ENCODE measurements around the gene SERPINA5. TPM values are rescaled to one million over a fixed set of nuclear protein-coding genes. Genes with fewer than 3 reads are reported as not detected.

The SERPINA5 gene
- total and polyA plus RNA-seq, 2 donors: 0.63 to 5.1 TPM

DNA sequence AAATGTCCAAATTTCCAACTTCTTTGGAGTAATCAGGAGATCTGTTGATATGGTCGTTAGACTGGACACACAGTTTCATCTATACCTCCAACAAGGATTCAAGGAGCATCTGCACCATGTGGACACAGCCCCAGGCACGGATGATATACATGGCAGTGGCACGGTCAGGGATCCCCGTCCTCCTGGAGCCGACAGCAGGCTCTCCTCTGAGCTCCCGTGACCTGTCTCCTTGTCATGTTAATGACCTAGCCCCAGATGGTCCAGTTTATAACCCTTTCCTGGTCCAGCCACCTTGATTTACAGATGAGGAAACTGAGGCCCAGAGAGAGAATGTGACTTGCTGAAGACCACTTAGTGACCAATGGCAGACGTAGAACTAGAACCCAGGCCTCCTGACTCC is 36.5 kb upstream of the SERPINA5 start:
- H3K4me3 ChIP-seq (ENCODE audit: low read depth, low read length): no peak overlapping the region
- 47% methylated on average over 7 of the region's 7 CpGs for WGBS
- no peak for DNase-seq (ENCODE audit: extremely low spot score)

DNA sequence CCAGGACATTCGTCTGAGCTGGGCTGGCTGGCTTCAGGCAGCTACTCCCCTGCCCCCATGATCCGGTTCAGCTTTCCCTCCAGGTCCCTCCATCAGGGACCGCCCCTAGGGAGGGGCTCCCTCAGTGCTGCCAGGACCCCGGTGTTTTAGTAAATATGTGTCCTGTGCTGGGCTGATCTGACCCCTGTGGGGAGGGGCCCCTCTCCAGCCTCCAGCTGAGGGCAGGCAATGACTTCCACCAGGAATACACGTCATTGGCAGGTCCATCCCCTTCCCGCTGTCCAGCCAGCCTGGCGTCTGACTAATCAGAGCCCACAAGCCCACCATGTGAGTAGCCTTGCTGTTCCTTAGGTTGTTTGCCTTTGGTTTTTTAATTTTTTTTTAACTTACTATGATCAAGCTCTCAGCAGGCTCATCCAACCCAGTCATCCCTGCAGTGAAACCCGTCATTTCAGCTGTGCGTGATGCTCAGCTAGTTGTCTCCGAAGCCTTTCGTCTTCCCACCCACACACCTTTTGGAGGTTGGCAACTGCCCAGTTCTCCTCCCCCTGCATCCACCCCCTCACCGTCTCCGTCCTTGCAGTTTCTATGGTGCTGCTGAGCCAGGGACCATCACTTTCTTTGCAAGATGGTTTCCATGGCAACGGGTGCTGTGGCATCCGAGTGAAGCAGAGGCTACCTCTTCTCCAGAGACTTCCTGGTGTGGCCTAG is 35.9 kb upstream of the SERPINA5 start:
- no peak overlapping the region for H3K4me3 ChIP-seq (ENCODE audit: low read depth, low read length)
- DNase-seq (ENCODE audit: extremely low spot score): no peak
- no peaks in the 10 kb centered on the region for H3K36me3 ChIP-seq (ENCODE audit: insufficient read depth)
- H3K27ac ChIP-seq (ENCODE audit: low read depth): no peak overlapping the region
- H3K4me1 ChIP-seq (ENCODE audit: insufficient read depth): no peaks in the 10 kb centered on the region
- 60% methylated on average over 15 of the region's 15 CpGs for WGBS

More for the DNA sequence above, 36.5 kb upstream of the SERPINA5 start:
- no peak overlapping the region for H3K27ac ChIP-seq (ENCODE audit: low read depth)
- no peaks in the 10 kb centered on the region for H3K36me3 ChIP-seq (ENCODE audit: insufficient read depth)
- H3K4me1 ChIP-seq (ENCODE audit: insufficient read depth): no peaks in the 10 kb centered on the region

DNA sequence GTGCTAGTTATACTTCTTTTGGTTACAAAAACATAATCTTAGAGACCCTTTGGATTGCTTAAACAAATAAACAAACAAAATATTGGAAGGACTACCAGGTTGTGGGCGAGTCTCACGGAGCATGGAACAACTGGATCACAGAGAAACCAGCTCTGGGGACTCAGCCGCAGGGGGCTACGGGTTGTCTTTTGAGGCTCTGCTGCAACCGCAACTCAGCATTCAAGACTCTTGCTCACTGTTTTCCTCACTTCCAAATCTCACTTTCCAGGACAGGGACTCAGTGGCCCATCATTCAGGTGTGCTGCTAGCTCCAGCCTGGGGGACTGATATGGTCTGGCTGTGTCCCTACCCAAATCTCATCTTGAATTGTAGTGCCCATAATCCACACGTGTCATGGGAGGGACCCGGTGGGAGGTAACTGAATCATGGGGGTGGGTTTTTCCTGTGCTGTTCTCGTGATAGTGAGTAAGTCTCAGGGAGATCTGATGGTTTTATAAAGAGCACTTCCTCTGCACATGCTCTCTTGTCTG is 34.0 kb upstream of the SERPINA5 start:
- no peaks in the 10 kb centered on the region for H3K36me3 ChIP-seq (ENCODE audit: insufficient read depth)
- DNase-seq (ENCODE audit: extremely low spot score): no peak
- no peak overlapping the region for H3K27ac ChIP-seq (ENCODE audit: low read depth)
- 90% methylated on average over 8 of the region's 8 CpGs for WGBS
- H3K4me3 ChIP-seq (ENCODE audit: low read depth, low read length): no peak overlapping the region
- H3K4me1 ChIP-seq (ENCODE audit: insufficient read depth): no peaks in the 10 kb centered on the region

DNA sequence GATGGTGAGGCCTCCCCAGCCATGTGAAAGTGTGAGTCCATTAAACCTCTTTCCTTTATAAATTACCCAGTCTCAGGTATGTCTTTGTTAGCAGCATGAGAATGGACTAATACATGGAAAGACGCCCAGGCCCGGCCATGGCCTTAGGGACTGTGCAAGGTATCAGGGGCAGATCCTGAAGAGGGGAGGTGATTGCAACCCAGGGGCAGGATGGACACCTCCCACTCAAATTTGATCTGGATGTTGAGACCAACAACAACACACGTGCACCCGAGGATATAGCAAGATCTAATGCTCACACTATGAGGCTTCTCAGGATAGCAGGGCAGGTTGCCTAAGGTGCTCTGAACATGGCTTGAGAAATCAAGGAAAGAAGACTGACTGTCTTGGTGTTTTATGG is 33.5 kb upstream of the SERPINA5 start:
- no peak overlapping the region for H3K4me3 ChIP-seq (ENCODE audit: low read depth, low read length)
- no peak overlapping the region for H3K27ac ChIP-seq (ENCODE audit: low read depth)
- H3K36me3 ChIP-seq (ENCODE audit: insufficient read depth): no peaks in the 10 kb centered on the region
- 78% methylated on average over 4 of the region's 4 CpGs for WGBS
- no peak for DNase-seq (ENCODE audit: extremely low spot score)
- H3K4me1 ChIP-seq (ENCODE audit: insufficient read depth): no peaks in the 10 kb centered on the region

DNA sequence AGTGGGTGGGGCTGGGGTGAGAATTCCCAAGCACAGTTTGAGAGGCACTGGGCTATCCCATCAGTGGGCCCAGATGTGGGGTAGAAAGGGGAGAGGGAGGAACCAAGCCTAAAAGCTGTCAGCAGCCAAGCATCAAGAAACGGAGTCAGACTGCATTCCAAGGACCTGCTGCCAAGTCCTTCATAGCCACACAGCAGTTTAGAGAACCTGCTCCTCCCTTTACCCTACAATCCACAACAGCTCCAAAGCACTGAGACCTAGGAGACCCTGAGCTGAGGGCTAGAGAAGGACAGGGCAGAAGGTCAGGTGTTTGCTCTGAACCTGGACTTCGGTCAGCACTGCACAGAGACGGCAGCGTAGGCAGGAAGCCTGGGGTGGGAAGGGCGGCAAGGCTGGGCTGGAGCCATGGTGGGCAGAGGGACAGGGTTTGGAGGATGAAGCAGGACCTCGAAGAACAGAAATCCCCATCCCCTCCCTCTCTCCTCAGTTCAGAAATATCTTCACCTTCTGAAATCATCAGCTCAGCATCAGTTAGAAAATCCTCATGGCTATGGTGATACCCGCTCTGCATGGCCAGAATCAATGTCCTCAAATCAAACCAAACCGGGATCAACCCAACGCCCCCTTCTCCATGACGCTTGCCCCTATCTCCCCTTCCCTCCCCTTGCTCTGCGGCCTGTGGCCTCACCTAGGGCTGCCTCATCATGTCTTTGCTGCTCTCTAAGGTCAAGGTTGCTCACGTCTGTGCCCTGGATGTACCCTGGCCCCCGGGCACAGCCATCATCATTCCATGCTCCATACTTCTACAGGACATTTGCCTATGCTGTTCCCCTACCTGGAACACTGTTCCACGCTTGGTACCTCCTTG is 32.9 kb upstream of the SERPINA5 start:
- H3K4me1 ChIP-seq (ENCODE audit: insufficient read depth): no peaks in the 10 kb centered on the region
- no peak overlapping the region for H3K27ac ChIP-seq (ENCODE audit: low read depth)
- H3K4me3 ChIP-seq (ENCODE audit: low read depth, low read length): no peak overlapping the region
- 88% methylated on average over 14 of the region's 14 CpGs for WGBS
- no peaks in the 10 kb centered on the region for H3K36me3 ChIP-seq (ENCODE audit: insufficient read depth)
- DNase-seq (ENCODE audit: extremely low spot score): no peak

DNA sequence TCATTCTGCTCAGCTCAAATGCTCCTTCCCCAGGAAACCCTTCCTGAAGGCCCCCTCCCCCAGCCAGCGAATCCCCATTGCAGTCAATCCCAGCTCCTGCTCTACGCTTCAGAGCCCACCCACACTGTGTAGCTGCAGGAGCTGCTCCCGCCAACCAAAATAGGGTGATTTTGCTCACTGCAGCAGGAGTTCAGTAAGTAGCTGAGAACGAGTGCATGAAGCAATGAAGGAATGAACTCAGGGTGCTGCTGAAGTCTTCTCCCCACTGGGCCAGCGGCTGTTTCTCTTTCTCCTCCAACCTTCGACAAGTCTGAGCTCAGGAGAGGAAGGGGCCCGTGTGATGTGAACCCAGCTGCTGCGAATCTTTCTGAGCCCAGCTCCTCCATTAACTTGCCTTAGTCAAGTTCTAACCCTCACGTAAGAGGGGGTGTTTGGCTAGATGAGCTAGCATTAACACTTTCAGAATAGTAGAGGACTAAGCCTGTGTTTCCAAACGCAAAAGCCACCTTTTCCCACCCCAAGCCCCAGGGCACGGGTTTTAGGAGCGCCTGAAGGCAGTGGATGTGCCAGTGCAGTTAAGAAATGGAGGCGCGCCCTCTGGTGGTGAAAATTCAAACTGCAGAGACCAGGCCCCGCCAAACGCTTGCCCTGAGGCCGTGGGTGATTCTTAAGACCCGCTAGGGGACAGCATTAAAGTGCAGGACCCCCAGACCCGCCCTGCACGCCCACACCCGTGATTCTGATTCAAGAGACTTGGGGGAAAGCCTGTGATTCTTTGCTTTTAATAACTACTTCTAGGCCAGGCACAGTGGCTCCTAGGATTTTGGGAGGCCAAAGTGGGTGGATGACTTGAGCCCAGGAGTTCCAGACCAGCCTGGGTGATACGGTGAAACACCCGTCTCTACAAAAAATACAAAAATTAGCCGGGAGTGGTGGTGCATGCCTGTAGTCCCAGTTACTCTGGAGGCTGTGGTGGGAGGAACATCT is 31.9 kb upstream of the SERPINA5 start:
- Histone ChIP-seq H3K36me3 (ENCODE audit: insufficient read depth) (no peaks in the 10 kb centered on the region), H3K27ac (ENCODE audit: low read depth) (no peak overlapping the region), H3K4me3 (ENCODE audit: low read depth, low read length) (no peak overlapping the region), H3K4me1 (ENCODE audit: insufficient read depth) (no peaks in the 10 kb centered on the region)
- 26% methylated on average over 24 of the region's 24 CpGs for WGBS
- DNase-seq (ENCODE audit: extremely low spot score): no peak

DNA sequence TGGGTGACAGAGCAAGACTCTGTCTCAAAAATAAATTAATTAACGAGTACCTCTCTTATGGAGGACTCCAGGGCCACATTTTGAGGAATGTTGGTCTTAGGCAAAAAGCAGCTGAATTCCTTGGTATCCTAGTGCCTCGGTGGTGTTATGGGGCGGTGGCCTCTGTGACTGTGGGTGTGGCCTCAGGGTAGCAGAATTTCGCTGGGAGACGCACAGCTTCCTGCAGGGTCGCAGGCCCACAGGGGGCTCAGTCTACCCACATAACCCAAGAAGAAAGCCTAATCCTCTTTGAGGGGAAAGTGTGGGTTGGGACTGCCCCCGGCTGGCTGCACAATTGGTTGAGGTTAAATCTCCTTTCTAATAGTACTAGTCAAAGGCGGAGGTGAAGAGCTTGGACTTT is 31.2 kb upstream of the SERPINA5 start:
- WGBS: 72% methylated on average over 8 of the region's 8 CpGs
- no peaks in the 10 kb centered on the region for H3K4me1 ChIP-seq (ENCODE audit: insufficient read depth)
- H3K4me3 ChIP-seq (ENCODE audit: low read depth, low read length): no peak overlapping the region
- DNase-seq (ENCODE audit: extremely low spot score): no peak
- H3K27ac ChIP-seq (ENCODE audit: low read depth): no peak overlapping the region
- no peaks in the 10 kb centered on the region for H3K36me3 ChIP-seq (ENCODE audit: insufficient read depth)

DNA sequence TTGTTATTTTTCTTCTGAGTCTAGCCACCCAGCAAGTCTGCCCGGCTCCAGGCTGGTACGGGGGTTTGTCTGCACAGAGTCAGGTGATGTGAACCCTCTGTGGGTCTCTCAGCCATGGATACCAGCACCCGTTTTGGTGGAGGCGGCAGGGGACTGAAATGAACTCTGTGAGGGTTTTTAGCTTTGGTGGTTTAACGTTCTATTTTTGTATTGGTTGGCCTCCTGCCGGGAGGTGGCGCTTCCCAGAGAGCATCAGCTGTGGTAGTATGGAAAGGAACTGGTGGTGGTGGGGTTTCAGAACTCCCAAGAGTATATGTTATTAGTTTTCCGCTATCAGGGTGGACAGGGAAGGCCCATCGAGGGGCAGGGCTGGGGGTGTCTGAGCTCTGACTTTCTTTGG is 25.2 kb upstream of the SERPINA5 start:
- Histone ChIP-seq H3K36me3 (ENCODE audit: insufficient read depth) (no peaks in the 10 kb centered on the region), H3K4me3 (ENCODE audit: low read depth, low read length) (no peak overlapping the region), H3K4me1 (ENCODE audit: insufficient read depth) (no peaks in the 10 kb centered on the region), H3K27ac (ENCODE audit: low read depth) (no peak overlapping the region)
- DNase-seq (ENCODE audit: extremely low spot score): no peak
- 90% methylated on average over 9 of the region's 9 CpGs for WGBS

DNA sequence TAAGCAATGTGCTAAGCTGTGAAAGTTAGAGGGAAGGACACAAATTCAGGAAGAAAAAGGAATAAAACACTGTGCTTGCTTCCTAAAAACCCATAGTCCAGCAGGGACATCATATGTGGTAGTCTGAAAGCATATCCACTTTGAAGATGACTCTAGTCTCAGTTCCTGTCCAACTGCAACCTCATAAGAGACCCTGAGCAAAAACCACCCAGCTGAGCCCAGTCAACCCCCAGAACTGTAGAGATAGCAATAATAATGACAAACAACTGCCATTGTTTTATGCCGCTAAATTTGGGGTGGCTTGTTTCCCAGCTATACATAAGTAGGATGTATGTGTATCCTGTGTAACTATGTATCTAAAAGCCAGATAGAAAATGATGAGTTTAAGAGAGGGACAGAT is 23.9 kb upstream of the SERPINA5 start:
- no peaks in the 10 kb centered on the region for H3K36me3 ChIP-seq (ENCODE audit: insufficient read depth)
- H3K27ac ChIP-seq (ENCODE audit: low read depth): no peak overlapping the region
- WGBS: 97% methylated on average over 1 of the region's 1 CpG
- no peaks in the 10 kb centered on the region for H3K4me1 ChIP-seq (ENCODE audit: insufficient read depth)
- H3K4me3 ChIP-seq (ENCODE audit: low read depth, low read length): no peak overlapping the region
- no peak for DNase-seq (ENCODE audit: extremely low spot score)

DNA sequence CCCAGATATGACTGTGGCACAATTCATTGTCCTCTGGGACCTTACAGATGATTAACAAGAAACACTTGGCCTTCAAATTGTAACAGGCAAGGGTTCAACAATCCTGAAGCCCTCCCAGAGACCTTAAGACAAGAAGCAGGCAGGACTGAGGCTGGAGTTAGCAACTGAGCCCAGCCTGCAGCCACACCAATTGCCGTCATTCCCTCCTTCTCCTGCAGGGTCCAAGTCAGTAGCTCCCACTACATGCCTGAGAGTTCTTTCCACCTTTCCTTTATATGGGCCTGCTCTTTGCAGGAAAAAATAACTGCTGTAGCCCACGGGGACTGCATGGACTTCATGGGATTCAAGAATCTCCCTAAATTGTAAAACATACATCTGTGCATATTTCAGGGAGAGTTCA is 22.4 kb upstream of the SERPINA5 start:
- Histone ChIP-seq H3K4me1 (ENCODE audit: insufficient read depth) (no peaks in the 10 kb centered on the region), H3K36me3 (ENCODE audit: insufficient read depth) (no peaks in the 10 kb centered on the region), H3K27ac (ENCODE audit: low read depth) (no peak overlapping the region), H3K4me3 (ENCODE audit: low read depth, low read length) (no peak overlapping the region)
- WGBS: 74% methylated on average over 2 of the region's 2 CpGs
- DNase-seq (ENCODE audit: extremely low spot score): no peak

DNA sequence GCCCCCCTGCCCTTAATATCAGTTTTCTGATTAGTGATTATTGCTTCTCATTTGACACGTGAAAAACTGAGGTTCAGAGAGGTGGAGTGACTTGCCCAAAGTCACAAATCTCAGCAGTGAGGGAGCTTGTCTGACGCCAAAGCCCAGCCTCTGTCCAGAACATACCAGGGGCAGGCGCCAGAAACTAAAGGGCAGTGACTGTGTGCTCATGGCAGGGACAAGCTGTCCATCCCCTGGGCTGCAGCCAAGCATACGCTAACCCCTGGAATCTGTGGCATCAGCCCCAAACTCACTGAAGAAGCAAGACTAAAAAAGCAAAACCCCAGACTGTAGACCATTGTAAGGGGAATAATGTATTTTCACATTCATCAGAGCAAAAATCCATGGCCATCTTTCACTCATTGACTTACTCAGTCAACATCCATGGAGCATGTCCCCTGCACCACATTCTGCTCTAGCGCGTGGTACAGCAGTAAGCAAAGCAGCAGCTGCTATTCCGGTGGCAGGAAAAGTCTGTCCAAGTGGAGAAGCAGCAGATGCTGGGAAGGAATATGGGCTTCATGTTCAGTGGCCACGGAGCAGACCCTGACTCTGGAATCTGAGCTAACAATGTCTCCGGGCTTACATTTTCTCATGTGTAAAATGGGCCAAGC is 21.5 kb upstream of the SERPINA5 start:
- no peak for DNase-seq (ENCODE audit: extremely low spot score)
- no peaks in the 10 kb centered on the region for H3K4me1 ChIP-seq (ENCODE audit: insufficient read depth)
- no peak overlapping the region for H3K4me3 ChIP-seq (ENCODE audit: low read depth, low read length)
- H3K36me3 ChIP-seq (ENCODE audit: insufficient read depth): no peaks in the 10 kb centered on the region
- 73% methylated on average over 9 of the region's 9 CpGs for WGBS
- no peak overlapping the region for H3K27ac ChIP-seq (ENCODE audit: low read depth)

DNA sequence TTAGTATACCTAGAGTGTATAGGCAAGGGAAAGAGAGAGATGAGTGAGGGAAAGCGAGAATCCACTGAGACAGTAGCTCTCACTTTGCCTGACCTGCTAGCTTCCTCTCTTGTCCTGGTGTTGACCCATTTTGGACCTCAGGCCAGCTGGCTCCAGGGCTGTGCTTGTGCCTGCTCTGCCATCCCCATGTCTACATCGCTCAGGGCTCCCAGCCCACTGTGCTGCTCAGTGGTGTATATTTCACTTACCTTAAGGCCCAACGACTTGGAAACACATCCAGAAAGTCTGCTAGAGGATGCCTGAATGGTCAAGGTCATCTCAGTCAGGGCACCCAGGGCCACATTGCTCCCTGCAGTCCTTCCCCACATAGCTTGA is 20.9 kb upstream of the SERPINA5 start:
- no peak overlapping the region for H3K27ac ChIP-seq (ENCODE audit: low read depth)
- DNase-seq (ENCODE audit: extremely low spot score): no peak
- 71% methylated on average over 3 of the region's 3 CpGs for WGBS

More for the DNA sequence above, 20.9 kb upstream of the SERPINA5 start:
- Histone ChIP-seq H3K4me1 (ENCODE audit: insufficient read depth) (no peaks in the 10 kb centered on the region), H3K36me3 (ENCODE audit: insufficient read depth) (no peaks in the 10 kb centered on the region), H3K4me3 (ENCODE audit: low read depth, low read length) (no peak overlapping the region)

All from urinary bladder (tissue), 4 donors.